Measurements from ENCODE around the gene LRRC74A.

DNA sequence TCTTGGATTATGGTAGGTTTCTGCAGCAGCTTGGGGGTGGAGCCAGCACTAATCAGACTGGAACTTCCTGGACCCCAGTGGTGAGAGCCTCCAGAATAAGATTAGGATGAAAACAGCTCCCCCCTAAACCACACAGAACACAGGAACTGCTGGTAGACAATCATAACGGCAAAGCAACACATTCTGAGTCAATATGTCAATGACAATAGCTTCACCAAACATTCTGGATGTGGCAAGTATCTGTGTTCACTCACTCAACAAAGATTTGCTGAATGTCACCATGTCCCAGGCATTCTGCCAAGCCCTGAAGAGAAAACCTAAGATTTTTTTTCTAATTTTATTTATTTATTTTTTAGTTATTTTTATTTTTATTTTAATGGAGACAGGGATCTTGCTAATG lies 65.2 kb downstream of the LRRC74A start:
- TF ChIP-seq CTCF (IDR thresholded peaks at IDR 0.05): no peak
- no peak for TF ChIP-seq POLR2A (IDR thresholded peaks at IDR 0.05)

Measured in thyroid gland (tissue), 4 donors.